GM23338 (cell line): ENCODE data around the gene ORAI2.
A peak's percentile ranks its signal among the peaks of the same experiment; 100 is the strongest.
"Not testable (repeated sequence)": the region's sequence is repeated elsewhere in the genome, so short reads cannot be mapped to it uniquely, and the experiment has no call there.

ENCODE experiments used
- CTCF ChIP-seq, 2 experiments: fragments of 200-600 bp in 1 of 2; sonication (generic) in 1 of 2; conservative IDR thresholded peaks; 2 replicates each; pipeline versions ENCODE4 v1.5.1 to v1.6.1; 2016 to 2017; ENCODE audit warnings: antibody characterized with exemption in 2 of 2, low read depth in 2 of 2, mild to moderate bottlenecking in 2 of 2, moderate library complexity in 1 of 2
- EZH2 ChIP-seq: fragments of 200-600 bp; sonication (generic); IDR thresholded peaks from one replicate; pipeline ENCODE4 v1.8.0; 2017; ENCODE audit warnings: antibody characterized with exemption, mild to moderate bottlenecking, low read depth; ENCODE audit not compliant: unreplicated experiment
- EZH2phosphoT487 ChIP-seq: fragments of 200-600 bp; sonication (generic); IDR thresholded peaks from one replicate; pipeline ENCODE4 v1.8.1; 2018; ENCODE audit warnings: antibody characterized with exemption; ENCODE audit not compliant: unreplicated experiment
- POLR2AphosphoS5 ChIP-seq: IDR thresholded peaks from 2 replicates; pipeline ENCODE4 v1.6.1; 2016; ENCODE audit warnings: antibody characterized with exemption, low read depth
- REST ChIP-seq: IDR thresholded peaks from one replicate; pipeline ENCODE4 v1.6.1; 2018; ENCODE audit warnings: antibody characterized with exemption; ENCODE audit not compliant: unreplicated experiment
- ZNF114 ChIP-seq: fragments of 250-450 bp; sonication (Bioruptor Pico); IDR thresholded peaks from 2 replicates; pipeline ENCODE4 v1.5.0; 2020; ENCODE audit warnings: mild to moderate bottlenecking, moderate library complexity

- peak; percentile 55 to 67 for TF ChIP-seq CTCF (conservative IDR thresholded peaks at IDR 0.05; ENCODE audit: low read depth in 2 of 2)
- not testable (repeated sequence) for TF ChIP-seq EZH2; ZNF114 (CRISPR knock-in tag); POLR2AphosphoS5; EZH2phosphoT487; REST
Measured at GRCh38 chr7:102479982-102480637, 46.7 kb downstream of the ORAI2 start.
